HG03103 (cell line): Measurements from ENCODE around the gene BRME1.
"Not testable (repeated sequence)": the region's sequence is repeated elsewhere in the genome, so short reads cannot be mapped to it uniquely, and the experiment has no call there.

Source experiments
- ATAC-seq: cut with Tn5 transposase; IDR thresholded peaks from one replicate; pipeline ENCODE4 v1.9.1; 2021; ENCODE audit warnings: low read depth; ENCODE audit not compliant: unreplicated experiment

Gene BRME1

DNA sequence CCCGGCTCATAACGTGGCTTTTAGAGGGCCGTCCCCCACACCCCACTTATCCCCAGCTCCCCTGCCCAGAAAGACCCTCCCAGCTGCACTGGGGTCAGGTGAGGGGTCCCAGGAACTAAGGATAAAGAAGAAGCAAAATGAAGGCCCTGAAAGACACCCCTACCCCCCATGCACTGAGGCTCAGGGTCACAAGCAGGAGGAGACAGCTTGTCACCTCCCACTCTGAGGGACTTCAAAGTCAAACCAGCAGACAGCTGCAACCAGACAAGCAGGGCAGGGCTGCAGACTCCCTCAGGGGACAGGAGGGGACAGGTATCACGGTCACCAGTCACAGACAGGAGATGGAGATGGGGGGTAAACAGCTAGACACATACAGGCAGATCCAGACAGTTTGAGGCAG, 35.0 kb downstream of the BRME1 start:
- ATAC-seq, result no peak

DNA sequence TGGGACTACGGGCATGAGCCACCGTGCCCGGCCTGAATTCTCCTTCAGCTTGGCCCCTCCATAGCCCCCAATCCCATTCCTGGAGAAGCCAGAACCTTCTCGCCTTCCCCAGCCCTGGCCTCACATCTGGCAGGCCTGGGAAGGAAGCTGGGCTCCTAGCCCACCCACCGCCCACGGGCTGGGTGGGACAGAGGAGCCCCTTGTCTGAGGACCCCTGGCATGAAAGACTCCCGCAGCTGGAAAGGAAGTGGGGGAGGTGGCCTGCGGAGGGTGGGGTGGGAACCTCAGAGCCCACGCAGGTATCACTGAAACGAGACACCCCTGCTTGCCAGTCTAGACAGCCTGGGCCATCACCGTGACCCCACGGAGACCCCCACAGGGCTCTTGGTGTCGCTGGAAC, 36.6 kb downstream of the BRME1 start:
- ATAC-seq, result no peak

DNA sequence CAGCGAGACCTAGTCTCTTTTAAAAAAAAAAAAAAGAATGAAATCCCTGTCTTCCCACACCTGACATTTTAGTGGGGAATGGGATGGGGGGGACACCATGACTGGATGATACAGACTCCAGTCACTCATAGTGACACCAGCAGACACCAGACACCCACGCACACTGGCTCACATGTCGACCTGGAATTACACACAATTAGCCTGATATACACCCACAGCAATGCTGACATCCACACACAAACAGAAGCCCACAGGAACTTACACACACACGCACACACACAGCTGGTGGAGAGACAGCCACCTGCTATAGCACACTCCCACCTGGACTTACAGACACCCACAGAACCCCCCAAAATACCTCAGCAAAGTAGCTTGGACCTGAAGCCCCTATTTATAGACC, 37.3 kb downstream of the BRME1 start:
- ATAC-seq, result no peak

DNA sequence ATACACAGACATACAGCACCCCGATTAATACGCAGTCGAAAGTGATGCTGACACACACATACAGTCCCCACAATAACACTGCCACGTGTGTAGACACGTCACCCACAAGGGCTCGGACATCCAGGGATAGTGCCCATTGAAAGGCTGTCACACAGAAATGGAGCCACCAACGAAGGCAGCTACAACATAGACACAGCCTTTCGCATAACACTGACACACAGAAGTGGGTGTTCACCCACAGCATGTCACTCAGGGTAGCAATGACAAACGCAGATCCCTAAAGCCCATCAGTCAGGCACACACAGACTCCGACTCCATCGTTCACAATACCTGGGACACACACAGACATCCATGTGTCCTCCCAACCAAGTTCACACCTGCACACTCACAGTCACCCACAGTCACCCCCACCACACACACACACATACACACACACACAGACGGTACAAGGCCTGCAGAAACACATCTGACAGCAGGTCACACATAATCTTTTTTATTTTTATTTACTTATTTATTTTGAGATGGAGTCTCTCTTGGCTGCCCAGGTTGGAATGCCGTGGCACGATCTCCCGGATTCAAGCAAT, 39.4 kb downstream of the BRME1 start:
- ATAC-seq, result no peak

DNA sequence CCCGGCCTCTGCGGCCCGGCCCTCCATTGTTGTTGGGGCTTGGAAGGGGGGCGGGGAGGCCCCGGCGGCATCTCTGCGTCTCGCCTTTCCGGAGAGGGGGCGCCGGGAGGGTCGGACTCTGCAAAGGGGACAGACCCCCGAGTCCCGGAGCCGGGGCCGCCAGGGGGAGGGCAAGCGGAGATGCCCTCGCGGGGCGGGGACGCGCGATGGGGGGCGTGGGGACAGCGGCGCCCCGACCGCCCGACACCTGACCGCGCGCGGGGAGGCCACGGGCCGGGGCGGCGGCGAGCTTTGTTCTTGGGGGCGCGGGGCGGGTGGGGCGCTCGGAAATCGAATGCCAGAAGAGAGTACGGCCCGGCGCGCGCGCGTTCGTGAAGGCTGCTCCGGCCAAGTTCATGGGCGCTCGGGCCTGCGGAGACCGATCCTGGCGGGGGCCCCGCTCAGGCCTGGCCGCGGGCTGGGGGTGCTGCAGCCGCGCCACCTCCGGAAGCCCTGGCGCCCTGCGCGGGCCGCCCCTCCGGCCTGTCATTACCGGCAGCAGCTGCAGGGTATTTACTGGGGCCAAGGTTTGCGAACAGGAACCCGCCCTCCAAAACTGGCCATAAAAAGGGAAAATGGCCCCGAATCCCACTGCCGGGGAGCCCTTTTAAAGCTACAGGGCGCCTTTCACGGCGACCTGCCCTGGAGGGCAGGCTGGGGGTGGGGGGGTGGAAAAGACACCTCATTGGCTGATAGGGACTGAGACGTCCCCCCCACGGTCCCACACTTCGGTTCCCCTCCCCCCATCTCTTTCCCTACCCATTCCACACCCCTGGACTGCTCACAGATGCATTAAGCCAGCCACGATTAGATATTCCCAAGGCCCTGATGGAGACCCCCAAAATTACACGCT, 40.1 kb downstream of the BRME1 start:
- ATAC-seq, result no peak

DNA sequence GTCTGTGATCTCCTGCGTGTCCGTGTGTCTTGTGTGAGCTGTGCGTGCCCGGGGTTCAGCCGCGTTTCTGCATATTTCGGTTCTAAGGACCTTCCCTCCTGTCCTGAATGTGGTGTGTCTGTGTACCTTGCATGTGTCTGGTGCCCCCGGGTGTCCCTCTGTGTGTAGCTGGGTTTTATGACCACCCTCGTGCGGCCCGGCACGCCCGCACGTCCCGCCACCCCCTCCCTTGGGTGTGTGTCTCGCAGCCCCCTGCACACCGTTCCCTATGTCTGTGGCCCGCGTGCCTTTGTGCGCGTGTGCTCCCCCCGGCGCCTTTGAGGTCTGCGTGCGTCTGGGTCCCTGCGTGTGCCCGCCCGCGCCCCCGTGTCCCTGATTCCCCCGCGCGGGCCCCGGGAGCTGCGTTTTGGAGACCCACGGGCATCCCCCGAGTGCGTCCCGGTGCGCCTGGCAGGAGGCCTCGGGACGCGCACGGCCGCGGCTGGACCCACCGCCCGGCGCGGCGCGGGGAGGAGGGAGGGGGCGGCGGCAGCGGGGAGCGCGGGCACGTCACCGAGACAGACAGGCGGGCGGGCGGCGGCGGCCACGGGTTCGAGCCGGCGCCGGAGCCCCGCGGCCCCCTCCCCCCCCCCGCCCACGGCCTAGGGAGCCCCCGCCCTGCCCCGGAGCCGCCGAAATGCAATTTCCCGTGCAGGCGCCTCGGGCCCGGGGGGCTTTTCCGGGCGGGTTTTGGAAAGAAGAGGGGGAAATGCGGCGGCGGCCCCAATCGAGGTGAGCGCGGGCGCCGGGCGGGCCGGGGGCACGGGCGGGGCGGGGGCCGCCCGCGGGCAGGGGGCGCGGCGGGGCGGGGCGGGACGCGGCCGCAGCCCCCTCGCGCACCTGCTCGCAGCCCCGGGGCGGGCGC, 41.0 kb downstream of the BRME1 start:
- ATAC-seq, result no peak

DNA sequence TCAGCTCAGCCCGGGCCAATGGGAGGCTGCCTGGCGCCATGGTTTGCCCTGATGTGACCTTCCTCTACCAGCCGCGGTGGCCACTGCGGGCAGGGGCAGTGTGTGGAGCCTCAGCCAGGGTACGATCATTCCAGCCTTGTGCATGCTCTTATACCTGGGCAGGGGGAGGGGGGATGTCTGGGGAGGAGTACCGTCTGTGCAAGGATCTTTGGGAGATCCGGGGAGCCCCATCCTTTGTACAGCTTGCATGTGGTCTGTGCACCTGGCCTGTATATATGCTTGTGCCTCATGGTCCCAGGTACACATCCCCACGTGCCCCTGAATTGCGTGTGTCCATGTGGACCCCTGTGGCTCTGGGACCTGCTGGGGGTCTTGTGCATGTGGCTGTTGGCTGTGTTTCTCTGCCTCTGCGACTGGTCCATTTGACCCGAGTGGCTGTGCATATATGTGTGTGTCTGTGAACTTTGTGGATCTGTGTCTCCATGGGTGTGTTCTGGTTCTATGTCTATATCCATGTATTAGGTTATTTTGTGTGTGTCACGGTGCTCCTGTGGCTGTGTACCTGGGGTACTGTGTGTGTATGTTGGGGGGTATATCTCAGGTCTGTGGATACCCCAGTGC, 41.8 kb downstream of the BRME1 start:
- ATAC-seq, result no peak

DNA sequence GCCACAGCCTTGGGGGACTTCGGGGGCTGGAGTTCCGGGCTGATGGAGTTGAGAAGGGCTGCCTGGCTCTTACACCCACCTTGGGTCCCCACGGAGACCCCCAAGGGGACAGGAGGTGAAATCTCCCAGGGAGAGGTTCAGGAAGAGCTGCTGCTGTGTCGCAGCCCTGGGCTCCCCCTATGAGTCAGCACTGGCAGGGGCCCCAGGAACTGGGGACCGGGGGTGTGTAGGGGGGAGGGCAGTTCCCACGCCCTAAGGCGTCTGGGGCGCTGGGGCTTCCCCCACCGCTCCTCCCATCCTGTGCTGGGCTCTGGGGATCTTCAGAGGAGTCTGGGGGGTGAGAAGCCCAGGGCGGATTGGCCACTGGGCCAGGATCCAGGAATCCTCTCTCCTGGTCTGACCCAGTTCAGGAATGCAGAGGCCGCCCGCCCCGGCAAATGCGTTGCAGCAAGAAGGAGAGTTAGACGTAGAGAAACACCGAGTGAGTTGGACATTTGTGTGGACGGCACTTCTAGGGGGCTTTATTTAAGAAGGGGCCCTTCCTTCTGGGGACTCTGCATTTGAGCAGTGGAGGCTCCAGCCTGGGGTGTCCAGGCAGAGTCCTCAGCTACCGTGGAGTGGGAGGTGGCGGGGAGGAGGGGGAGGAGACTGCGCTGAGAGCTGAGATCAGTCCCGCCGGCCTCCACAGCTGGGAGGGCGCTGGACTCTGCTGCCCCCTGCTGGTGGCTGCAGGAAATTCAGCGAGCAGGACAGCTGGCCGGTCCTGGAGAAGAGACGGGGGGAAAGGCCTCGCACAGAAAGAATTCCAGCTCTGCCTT, 44.0 kb downstream of the BRME1 start:
- ATAC-seq, result peak; percentile 49

DNA sequence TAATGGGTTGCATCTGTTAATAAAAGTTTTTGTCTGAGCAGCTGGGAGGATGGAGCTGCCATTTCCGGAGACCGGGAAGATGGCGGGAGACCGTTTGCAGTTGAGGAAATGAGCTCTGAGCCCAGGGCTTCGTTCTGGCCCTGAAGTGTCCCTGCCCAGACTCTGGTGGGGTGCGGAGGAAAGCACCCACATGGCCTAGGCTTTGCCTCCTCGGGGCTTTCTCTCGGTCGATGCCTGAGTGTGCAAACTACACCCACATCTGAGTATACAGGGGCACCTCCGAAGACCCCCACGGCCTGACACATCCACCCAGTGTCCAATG, 44.6 kb downstream of the BRME1 start:
- ATAC-seq, result peak; percentile 17

DNA sequence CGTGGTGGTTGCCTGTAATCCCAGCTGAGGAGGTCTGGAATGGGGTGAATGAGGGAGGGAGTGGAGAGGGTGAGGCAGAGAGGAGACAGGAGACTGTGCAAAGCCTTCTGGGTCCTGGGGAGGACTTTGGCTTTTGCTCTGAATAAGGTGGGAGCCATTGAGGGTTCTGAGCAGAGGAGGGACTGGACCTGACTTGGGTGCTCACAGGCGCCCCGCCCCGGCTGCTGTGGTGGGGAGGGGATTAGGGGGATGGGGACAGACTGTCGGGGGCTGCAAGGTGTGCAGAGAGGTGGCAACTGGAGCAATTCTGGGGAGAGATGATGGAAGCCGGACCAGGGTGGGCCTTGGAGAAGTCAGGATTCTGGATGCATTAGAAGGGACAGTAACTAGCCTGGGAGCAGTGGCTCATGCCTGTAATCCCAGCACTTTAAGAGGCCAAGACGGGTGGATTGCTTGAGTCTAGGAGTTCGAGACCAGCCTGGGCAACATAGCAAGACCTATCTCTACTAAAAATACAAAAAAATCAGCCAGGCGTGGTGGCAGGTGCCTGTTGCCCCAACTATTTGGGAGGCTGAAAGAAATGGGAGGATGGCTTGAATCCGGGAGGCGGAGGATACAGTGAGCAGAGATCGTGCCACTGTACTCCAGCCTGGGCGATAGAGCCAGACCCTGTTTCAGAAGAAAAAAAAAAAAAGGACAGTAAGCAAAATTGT, 45.1 kb downstream of the BRME1 start:
- ATAC-seq, result no peak

DNA sequence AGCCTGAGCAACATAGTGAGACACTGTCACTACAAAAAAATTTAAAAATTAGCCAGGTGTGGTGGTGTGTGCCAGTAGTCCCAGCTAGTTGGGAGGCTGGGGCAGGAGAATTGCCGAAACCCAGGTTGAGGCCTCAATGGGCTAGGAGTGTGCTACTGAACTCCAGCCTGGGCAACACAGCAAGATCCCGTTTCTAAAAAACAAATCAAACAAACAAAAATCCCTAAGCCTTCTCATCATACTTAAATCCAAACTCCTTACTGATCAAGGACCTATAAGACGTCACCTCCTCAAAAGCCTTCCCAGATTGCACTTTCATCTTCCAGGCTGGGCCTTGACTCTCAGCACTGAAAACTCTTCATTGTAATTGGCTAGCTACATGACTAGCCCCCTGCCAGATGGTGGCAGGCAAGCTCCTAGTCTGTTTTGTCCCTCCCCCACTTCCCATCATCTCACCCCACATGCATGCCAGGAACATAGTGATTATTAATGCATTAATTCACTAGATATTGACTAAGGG, 46.5 kb downstream of the BRME1 start:
- ATAC-seq, result no peak

DNA sequence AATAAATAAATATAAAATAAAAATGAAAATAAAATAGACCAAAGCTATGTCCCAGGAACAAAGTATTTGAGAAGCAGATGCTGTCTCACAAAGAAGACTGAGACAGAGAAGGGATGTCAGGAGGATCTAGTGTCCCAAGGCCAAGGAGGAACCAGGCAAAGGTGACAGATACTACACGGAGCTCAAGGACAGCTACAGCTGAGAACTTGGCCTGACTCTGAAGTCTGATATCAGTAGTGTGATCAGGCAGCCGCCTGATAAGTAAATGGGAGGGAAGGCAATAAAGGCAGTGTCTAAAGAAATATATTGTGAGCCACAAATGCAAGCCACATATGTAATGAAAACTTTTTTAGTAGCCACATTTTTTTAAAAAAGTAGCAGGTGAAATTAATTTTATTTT, 49.4 kb downstream of the BRME1 start:
- no peak for ATAC-seq

DNA sequence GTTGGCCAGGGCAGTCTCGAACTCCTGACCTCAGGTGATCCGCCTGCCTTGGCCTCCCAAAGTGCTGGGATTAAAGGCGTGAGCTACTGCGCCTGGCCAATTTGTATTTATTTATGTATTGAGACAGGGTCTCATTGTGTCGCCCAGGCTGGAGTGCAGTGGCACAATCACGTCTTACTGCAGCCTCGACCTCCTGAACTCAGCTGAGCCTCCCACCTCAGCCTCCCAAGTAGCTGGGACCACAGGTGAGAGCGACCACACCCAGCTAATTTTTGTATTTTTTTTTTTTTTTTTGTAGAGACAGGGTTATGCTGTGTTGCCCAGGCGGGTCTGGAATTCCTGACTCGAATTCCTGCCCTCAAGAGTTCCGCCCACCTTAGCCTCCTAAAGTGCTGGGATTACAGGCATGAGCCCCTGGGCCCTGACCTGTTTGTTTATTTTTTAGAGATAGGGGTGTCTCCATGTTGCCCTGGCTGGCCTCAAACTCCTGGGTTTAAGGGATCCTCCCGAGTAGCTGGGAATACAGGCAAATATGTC, 53.7 kb downstream of the BRME1 start:
- not testable (repeated sequence) for ATAC-seq

DNA sequence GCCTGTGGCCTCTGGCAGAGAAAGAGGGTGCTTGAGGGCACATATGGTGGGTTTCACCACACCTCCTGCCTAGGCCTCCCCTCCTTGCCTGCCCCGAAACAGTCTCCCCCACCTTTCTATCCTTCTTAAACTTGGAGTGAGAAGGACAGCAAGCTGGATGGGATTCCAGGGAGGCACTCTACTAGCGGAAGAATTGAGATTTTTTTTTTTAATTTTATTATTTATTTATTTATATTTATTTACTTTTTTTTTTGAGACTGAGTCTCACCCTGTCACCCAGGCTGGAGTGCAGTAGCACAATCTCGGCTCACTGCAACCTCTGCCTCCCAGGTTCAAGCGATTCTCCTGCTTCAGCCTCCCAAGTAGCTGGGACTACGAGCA, 54.2 kb downstream of the BRME1 start:
- not testable (repeated sequence) for ATAC-seq

DNA sequence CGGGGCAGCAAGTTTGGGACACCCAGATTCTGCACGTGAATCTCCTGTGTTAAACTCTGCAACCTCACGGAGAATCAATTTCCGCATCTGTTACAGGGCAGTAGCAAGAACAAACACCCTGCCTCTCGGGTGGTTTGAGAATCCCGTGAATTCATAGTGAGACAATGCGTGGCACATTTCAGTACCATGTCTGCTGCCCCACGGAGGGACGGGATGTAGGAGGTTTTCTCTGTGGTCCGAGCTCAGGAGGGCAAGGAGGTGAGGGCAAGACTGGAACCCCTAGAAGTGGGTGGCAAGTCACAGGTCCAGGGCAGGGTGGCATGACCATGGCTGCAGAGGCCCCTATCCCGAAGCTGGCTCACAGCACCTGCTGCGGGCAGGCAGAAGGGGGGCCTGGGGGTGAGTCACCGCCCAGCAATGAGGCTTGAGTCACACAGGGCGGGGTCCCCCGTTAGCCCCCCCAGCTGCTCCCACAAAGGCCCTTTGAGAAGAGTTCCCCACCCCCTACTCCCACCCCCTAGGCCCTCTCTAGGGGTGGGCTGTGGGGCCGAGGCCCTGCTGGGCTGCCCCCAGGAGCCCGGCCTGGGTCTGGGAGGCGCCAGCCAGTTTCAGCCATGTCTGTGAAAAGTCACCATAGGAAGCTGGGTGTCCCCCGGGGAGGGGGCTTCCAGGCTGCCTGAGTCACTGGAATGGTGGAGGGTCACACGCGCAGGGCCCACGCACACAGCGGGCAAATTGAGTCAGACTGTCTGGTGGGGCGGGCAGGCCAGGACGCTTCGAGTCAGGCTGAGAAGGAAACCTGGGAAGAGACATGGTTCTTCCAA, 54.8 kb downstream of the BRME1 start:
- no peak for ATAC-seq

DNA sequence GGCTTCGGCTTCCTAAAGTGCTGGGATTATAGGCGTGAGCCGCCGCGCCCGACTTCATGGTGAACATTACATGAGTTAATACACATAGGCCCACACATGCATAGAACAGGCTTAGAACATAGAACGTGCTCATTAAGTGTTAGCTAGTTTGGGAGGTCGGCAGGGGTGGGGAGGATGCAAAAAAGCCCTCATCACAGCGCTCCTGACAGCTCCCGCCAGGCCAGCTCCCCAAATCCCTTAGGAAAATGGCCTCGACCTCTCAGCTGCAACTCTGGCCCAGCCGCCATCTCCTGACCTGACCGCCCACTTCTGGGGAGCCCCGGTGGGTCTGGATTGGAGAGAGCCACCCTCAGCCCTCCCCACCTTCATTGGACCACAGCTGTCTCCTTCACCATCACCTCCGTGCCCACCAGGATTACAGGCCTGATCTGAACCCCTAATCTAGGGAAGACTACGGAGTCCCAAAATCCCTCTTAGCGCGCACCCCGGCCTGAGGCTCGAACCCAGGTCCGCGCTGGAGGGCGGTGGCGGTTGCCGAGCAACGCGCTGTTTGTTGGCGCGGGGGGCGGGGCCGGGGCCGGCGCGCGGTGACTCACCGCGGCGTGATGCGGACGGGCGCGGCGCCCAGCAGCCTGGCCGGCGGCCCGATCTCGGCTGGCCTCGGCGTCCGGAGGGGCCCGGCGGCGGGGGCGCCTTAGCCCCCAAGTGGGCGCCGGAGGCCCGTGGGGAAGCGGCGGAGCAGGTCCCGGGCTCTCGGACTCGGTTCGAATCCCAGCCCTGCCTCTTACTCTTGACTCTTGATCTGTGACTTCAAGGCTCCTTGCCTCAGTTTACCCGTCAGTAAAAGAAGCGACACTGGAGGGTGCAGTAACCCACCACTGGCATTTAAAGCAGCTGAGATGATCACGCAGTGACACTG, 55.7 kb downstream of the BRME1 start:
- no peak for ATAC-seq
